Measurements from ENCODE around the gene CTSO. TPM values are rescaled to one million over a fixed set of nuclear protein-coding genes. Genes with fewer than 3 reads are reported as not detected.

The CTSO gene
- total and polyA plus RNA-seq, 4 donors = 7.6 to 36.5 (median 27.5) TPM

DNA sequence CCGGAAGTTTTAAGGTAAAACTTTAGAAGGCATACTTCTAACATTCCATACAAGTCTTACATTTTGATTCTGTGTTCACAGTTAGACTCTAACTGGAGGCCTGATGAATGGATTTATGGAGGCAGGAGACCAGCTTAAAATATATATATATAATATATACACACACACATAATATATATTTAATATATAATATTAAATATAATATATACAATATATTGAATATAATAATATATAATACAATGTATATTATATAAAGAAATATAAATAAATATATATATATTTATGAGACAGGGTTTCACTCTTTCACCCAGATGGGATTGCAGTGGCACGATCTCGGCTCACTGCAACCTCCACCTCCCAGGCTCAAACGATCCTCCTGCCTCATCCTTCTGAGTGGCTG, 7.9 kb upstream of the CTSO start:
- no peak for DNase-seq
- no peaks in the 10 kb centered on the region for H3K36me3 ChIP-seq (ENCODE audit: control insufficient read depth in 1 of 2, insufficient read depth in 2 of 2, low read length in 1 of 2)
- intact Hi-C loops (cut with DNase I) = no loop called here
- H3K9me3 ChIP-seq (ENCODE audit: control insufficient read depth, low read length) = no peaks in the 10 kb centered on the region
- no peak overlapping the region for H3K27ac ChIP-seq (ENCODE audit: low read depth in 1 of 2, low read length in 2 of 2)
- no peak overlapping the region for H3K4me3 ChIP-seq (ENCODE audit: low read length in 2 of 2)
- ATAC-seq (ENCODE audit: low FRiP score) = no peak
- WGBS, 2 donors = 88 to 92% methylated on average over 4 of the region's 4 CpGs
- no peaks in the 10 kb centered on the region for H3K4me1 ChIP-seq (ENCODE audit: control insufficient read depth in 1 of 2, insufficient read depth in 2 of 2, low read length in 2 of 2)
- no peaks in the 10 kb centered on the region for H3K27me3 ChIP-seq (ENCODE audit: control insufficient read depth in 1 of 2, insufficient read depth in 2 of 2, low read length in 1 of 2)

DNA sequence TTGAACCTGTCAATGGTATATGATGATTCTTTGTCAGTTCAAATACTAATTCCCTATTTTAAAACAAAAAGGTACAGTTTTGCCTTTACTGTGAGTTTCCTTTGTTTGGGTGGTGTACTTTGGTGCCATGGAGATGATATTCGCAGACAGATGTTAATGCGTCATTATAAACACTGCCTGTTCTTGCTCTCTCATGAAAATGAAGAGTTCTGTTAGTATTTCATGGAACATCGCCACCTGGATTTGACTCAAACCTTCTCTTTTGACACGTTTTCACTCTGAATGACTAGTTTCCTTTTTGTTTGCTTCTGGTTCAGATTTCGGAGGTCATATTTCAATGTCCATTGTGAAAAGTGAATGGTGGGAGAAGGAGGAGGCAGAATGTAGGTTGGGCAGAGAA, 6.9 kb upstream of the CTSO start:
- Histone ChIP-seq H3K27me3 (ENCODE audit: control insufficient read depth in 1 of 2, insufficient read depth in 2 of 2, low read length in 1 of 2) (no peaks in the 10 kb centered on the region), H3K27ac (ENCODE audit: low read depth in 1 of 2, low read length in 2 of 2) (no peak overlapping the region), H3K4me1 (ENCODE audit: control insufficient read depth in 1 of 2, insufficient read depth in 2 of 2, low read length in 2 of 2) (no peaks in the 10 kb centered on the region), H3K4me3 (ENCODE audit: low read length in 2 of 2) (no peak overlapping the region), H3K9me3 (ENCODE audit: control insufficient read depth, low read length) (no peaks in the 10 kb centered on the region), H3K36me3 (ENCODE audit: control insufficient read depth in 1 of 2, insufficient read depth in 2 of 2, low read length in 1 of 2) (no peaks in the 10 kb centered on the region)
- intact Hi-C loops (cut with DNase I) = no loop called here
- DNase-seq = no peak
- no peak for ATAC-seq (ENCODE audit: low FRiP score)
- 58 to 60% methylated on average over 5 of the region's 5 CpGs for WGBS, 2 donors

DNA sequence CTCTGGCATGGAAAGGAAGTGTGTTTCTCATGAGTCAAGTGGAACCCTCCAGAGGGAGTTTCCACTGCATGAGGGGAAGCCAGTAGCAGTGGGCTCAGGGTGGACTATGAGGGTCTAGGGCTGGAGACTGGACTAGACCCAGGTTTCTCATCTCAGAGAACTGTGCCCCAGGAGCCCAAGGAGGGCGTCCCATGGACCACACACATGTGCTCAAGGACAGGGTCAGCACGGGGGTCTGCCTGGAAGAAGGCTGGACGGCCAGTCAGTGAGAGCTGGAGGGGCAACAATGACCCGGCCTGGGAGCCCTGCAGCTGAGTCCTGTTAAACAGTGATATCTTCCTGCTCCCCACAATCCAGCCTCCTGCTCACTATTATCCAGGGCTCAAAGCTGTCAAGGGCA, 5.8 kb upstream of the CTSO start:
- DNase-seq (no peak), ATAC-seq (ENCODE audit: low FRiP score) (peak; percentile 20)
- H3K4me1 ChIP-seq (ENCODE audit: control insufficient read depth in 1 of 2, insufficient read depth in 2 of 2, low read length in 2 of 2) = no peaks in the 10 kb centered on the region
- intact Hi-C loops (cut with DNase I) = loop anchor here in 1 of 2 donors (10.0 kb wide), 1 partner anchor 555 kb away; no protein-coding TSS in a partner anchor
- 86 to 93% methylated on average over 4 of the region's 4 CpGs for WGBS, 2 donors
- H3K9me3 ChIP-seq (ENCODE audit: control insufficient read depth, low read length) = no peaks in the 10 kb centered on the region
- no peaks in the 10 kb centered on the region for H3K27me3 ChIP-seq (ENCODE audit: control insufficient read depth in 1 of 2, insufficient read depth in 2 of 2, low read length in 1 of 2)
- no peak overlapping the region for H3K27ac ChIP-seq (ENCODE audit: low read depth in 1 of 2, low read length in 2 of 2)
- H3K36me3 ChIP-seq (ENCODE audit: control insufficient read depth in 1 of 2, insufficient read depth in 2 of 2, low read length in 1 of 2) = no peaks in the 10 kb centered on the region
- no peak overlapping the region for H3K4me3 ChIP-seq (ENCODE audit: low read length in 2 of 2)

GRCh38 chr4:155956461-155956860, 2.8 kb upstream of the CTSO start:
- H3K27me3 ChIP-seq (ENCODE audit: control insufficient read depth in 1 of 2, insufficient read depth in 2 of 2, low read length in 1 of 2) = no peaks in the 10 kb centered on the region
- H3K36me3 ChIP-seq (ENCODE audit: control insufficient read depth in 1 of 2, insufficient read depth in 2 of 2, low read length in 1 of 2) = no peaks in the 10 kb centered on the region
- DNase-seq = no peak
- H3K27ac ChIP-seq (ENCODE audit: low read depth in 1 of 2, low read length in 2 of 2) = no peak overlapping the region
- H3K9me3 ChIP-seq (ENCODE audit: control insufficient read depth, low read length) = no peaks in the 10 kb centered on the region
- ATAC-seq (ENCODE audit: low FRiP score) = no peak
- WGBS, 2 donors = 80 to 82% methylated on average over 2 of the region's 2 CpGs
- H3K4me1 ChIP-seq (ENCODE audit: control insufficient read depth in 1 of 2, insufficient read depth in 2 of 2, low read length in 2 of 2) = peaks cover 0 to 4% of the 10 kb centered on the region in 2 donors
- H3K4me3 ChIP-seq (ENCODE audit: low read length in 2 of 2) = no peak overlapping the region
- intact Hi-C loops (cut with DNase I) = loop anchor here in 1 of 2 donors (10.0 kb wide), 1 partner anchor 552 kb away; no protein-coding TSS in a partner anchor

- Histone ChIP-seq H3K27me3 (ENCODE audit: control insufficient read depth in 1 of 2, insufficient read depth in 2 of 2, low read length in 1 of 2) (no peaks in the 10 kb centered on the region), H3K4me3 (ENCODE audit: low read length in 2 of 2) (no peak overlapping the region), H3K36me3 (ENCODE audit: control insufficient read depth in 1 of 2, insufficient read depth in 2 of 2, low read length in 1 of 2) (no peaks in the 10 kb centered on the region), H3K4me1 (ENCODE audit: control insufficient read depth in 1 of 2, insufficient read depth in 2 of 2, low read length in 2 of 2) (peaks cover 0 to 4% of the 10 kb centered on the region in 2 donors), H3K9me3 (ENCODE audit: control insufficient read depth, low read length) (no peaks in the 10 kb centered on the region), H3K27ac (ENCODE audit: low read depth in 1 of 2, low read length in 2 of 2) (no peak overlapping the region)
- intact Hi-C loops (cut with DNase I) = loop anchor here (5.0 to 10.0 kb wide), 3 partner anchors 148 to 553 kb away; no protein-coding TSS in a partner anchor
- whole genome bisulfite sequencing, 2 donors = 55 to 57% methylated on average over 4 of the region's 4 CpGs
- DNase-seq (no peak), ATAC-seq (ENCODE audit: low FRiP score) (no peak)
Observed at GRCh38 chr4:155954939-155955338, 1.3 kb upstream of the CTSO start.

- 78 to 81% methylated on average over 11 of the region's 11 CpGs for WGBS, 2 donors
- DNase-seq (peak in 1 of 2 donors; percentile 38), ATAC-seq (ENCODE audit: low FRiP score) (no peak)
- Histone ChIP-seq H3K27ac (ENCODE audit: low read depth in 1 of 2, low read length in 2 of 2) (peak overlapping the region; percentile 99), H3K4me3 (ENCODE audit: low read length in 2 of 2) (peak overlapping the region; percentile 86 to 96), H3K27me3 (ENCODE audit: control insufficient read depth in 1 of 2, insufficient read depth in 2 of 2, low read length in 1 of 2) (no peaks in the 10 kb centered on the region), H3K4me1 (ENCODE audit: control insufficient read depth in 1 of 2, insufficient read depth in 2 of 2, low read length in 2 of 2) (peaks cover 0 to 4% of the 10 kb centered on the region in 2 donors), H3K9me3 (ENCODE audit: control insufficient read depth, low read length) (no peaks in the 10 kb centered on the region), H3K36me3 (ENCODE audit: control insufficient read depth in 1 of 2, insufficient read depth in 2 of 2, low read length in 1 of 2) (no peaks in the 10 kb centered on the region)
- intact Hi-C loops (cut with DNase I) = loop anchor here (5.0 to 10.0 kb wide), 3 partner anchors 147 to 552 kb away; no protein-coding TSS in a partner anchor
Observed at GRCh38 chr4:155954118-155954685, 536 bp upstream of the CTSO start.

DNA sequence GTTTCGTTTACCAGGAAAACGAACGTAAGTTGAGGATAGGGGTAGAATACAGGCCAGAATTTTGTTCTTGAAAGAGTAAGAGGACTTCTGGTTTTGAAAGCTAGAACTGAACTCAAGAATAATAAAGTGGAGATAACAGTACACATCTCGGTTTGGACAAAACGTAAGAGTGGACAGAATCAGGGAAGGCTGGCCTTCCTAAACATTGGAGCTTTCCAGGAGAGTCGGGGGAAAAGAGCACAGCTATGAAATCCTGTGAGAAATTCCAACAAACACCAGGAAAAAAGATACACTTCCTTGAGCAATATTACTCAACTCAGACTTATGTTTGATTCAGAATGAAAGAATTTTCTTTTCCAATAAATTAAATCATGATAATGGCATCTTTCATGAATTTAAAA, 1.2 kb downstream of the CTSO start:
- 2 to 4% methylated on average over 6 of the region's 6 CpGs for WGBS, 2 donors
- H3K4me1 ChIP-seq (ENCODE audit: control insufficient read depth in 1 of 2, insufficient read depth in 2 of 2, low read length in 2 of 2) = peaks cover 0 to 4% of the 10 kb centered on the region in 2 donors
- peak overlapping the region; percentile 28 to 44 for H3K27ac ChIP-seq (ENCODE audit: low read depth in 1 of 2, low read length in 2 of 2)
- H3K27me3 ChIP-seq (ENCODE audit: control insufficient read depth in 1 of 2, insufficient read depth in 2 of 2, low read length in 1 of 2) = no peaks in the 10 kb centered on the region
- peak overlapping the region in 1 of 2 donors; percentile 96 for H3K4me3 ChIP-seq (ENCODE audit: low read length in 2 of 2)
- ATAC-seq (ENCODE audit: low FRiP score) (no peak), DNase-seq (no peak)
- no peaks in the 10 kb centered on the region for H3K36me3 ChIP-seq (ENCODE audit: control insufficient read depth in 1 of 2, insufficient read depth in 2 of 2, low read length in 1 of 2)
- intact Hi-C loops (cut with DNase I) = loop anchor here (2.0 to 10.0 kb wide), 4 partner anchors 142 to 550 kb away; no protein-coding TSS in a partner anchor
- H3K9me3 ChIP-seq (ENCODE audit: control insufficient read depth, low read length) = no peaks in the 10 kb centered on the region

DNA sequence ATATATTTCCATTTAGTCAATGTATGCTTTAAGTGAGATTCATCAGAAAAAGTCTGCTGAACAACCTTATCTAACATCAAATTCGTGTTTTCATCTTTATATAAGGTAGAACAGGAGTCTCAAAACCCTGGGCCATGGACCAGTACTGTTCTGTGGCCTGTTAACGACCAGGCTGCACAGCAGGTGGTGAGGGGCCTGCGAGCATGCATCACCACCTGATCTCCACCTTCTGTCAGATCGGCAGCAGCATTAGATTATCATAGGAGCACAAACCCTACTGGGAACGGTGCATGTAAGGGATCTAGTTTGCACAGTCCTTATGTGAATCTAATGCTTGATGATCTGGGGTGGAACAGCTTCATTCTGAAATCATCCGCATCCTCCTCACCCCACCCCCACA, 3.2 kb downstream of the CTSO start:
- Histone ChIP-seq H3K36me3 (ENCODE audit: control insufficient read depth in 1 of 2, insufficient read depth in 2 of 2, low read length in 1 of 2) (no peaks in the 10 kb centered on the region), H3K9me3 (ENCODE audit: control insufficient read depth, low read length) (no peaks in the 10 kb centered on the region), H3K27ac (ENCODE audit: low read depth in 1 of 2, low read length in 2 of 2) (no peak overlapping the region), H3K27me3 (ENCODE audit: control insufficient read depth in 1 of 2, insufficient read depth in 2 of 2, low read length in 1 of 2) (no peaks in the 10 kb centered on the region), H3K4me1 (ENCODE audit: control insufficient read depth in 1 of 2, insufficient read depth in 2 of 2, low read length in 2 of 2) (peaks cover 0 to 4% of the 10 kb centered on the region in 2 donors), H3K4me3 (ENCODE audit: low read length in 2 of 2) (no peak overlapping the region)
- no peak for DNase-seq
- intact Hi-C loops (cut with DNase I) = loop anchor here (5.0 to 10.0 kb wide), 3 partner anchors 143 to 548 kb away; no protein-coding TSS in a partner anchor
- 86 to 89% methylated on average over 6 of the region's 6 CpGs for WGBS, 2 donors
- no peak for ATAC-seq (ENCODE audit: low FRiP score)

- intact Hi-C loops (cut with DNase I) = no loop called here
- no peaks in the 10 kb centered on the region for H3K9me3 ChIP-seq (ENCODE audit: control insufficient read depth, low read length)
- ATAC-seq (ENCODE audit: low FRiP score) (no peak), DNase-seq (no peak)
- 71 to 81% methylated on average over 1 of the region's 1 CpG for WGBS, 2 donors
- H3K36me3 ChIP-seq (ENCODE audit: control insufficient read depth in 1 of 2, insufficient read depth in 2 of 2, low read length in 1 of 2) = no peaks in the 10 kb centered on the region
- no peaks in the 10 kb centered on the region for H3K27me3 ChIP-seq (ENCODE audit: control insufficient read depth in 1 of 2, insufficient read depth in 2 of 2, low read length in 1 of 2)
- H3K27ac ChIP-seq (ENCODE audit: low read depth in 1 of 2, low read length in 2 of 2) = no peak overlapping the region
- no peak overlapping the region for H3K4me3 ChIP-seq (ENCODE audit: low read length in 2 of 2)
- peaks cover 0 to 4% of the 10 kb centered on the region in 2 donors for H3K4me1 ChIP-seq (ENCODE audit: control insufficient read depth in 1 of 2, insufficient read depth in 2 of 2, low read length in 2 of 2)
Observed at GRCh38 chr4:155948541-155948940, 5.1 kb downstream of the CTSO start.
